Hematopoietic multipotent progenitor cell treated with erythropoietin and hydrocortisone succinate and interleukin-3 and kit ligand, for 15 days (in vitro differentiated cells): Measurements from ENCODE around the gene IKZF3.
"Not testable (repeated sequence)": the region's sequence is repeated elsewhere in the genome, so short reads cannot be mapped to it uniquely, and the experiment has no call there.

Experiments used
- DNase-seq: peaks from one replicate; pipeline ENCODE4 v3.0.0-alpha.2; 2015; ENCODE audit warnings: low spot score

IKZF3 gene

GRCh38 chr17:39738983-39739884 is 124.9 kb downstream of the IKZF3 start:
- no peak for DNase-seq

- no peak for DNase-seq
Observed at GRCh38 chr17:39738568-39738901, 125.6 kb downstream of the IKZF3 start.

GRCh38 chr17:39737760-39738567 is 126.1 kb downstream of the IKZF3 start, which contains the start of gene GRB7:
Gene GRB7 (plus strand): TSS chr17:39737938. CDS start chr17:39742302, 4,364 bp downstream.
- DNase-seq: no peak

DNA sequence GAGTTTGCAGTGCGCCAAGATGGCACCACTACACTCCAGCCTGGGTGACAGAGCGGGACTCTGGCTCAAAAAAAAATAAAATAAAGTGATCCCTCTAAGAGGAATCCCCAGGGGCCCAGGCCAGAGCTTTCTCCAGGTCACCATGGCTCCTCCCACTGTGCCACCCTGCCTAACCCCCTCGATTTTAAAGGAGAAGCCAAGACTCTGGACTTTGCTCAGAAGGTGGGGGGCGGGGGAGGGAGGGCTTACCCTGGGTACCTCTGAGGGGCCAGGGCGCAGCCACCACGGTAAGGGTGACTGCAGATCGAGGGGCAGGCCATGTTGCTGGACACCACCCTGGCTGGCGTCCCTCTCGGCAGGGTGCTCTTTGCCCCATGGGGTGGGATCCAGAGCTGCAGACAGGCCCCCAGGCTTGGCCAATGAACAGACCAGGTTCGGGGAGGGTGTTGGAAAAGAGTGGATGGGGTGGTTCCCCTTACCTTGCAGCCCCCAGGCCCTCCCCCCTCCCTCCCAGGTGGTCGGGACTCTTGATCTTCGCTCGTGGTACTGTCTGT is 126.8 kb downstream of the IKZF3 start:
- no peak for DNase-seq

DNA sequence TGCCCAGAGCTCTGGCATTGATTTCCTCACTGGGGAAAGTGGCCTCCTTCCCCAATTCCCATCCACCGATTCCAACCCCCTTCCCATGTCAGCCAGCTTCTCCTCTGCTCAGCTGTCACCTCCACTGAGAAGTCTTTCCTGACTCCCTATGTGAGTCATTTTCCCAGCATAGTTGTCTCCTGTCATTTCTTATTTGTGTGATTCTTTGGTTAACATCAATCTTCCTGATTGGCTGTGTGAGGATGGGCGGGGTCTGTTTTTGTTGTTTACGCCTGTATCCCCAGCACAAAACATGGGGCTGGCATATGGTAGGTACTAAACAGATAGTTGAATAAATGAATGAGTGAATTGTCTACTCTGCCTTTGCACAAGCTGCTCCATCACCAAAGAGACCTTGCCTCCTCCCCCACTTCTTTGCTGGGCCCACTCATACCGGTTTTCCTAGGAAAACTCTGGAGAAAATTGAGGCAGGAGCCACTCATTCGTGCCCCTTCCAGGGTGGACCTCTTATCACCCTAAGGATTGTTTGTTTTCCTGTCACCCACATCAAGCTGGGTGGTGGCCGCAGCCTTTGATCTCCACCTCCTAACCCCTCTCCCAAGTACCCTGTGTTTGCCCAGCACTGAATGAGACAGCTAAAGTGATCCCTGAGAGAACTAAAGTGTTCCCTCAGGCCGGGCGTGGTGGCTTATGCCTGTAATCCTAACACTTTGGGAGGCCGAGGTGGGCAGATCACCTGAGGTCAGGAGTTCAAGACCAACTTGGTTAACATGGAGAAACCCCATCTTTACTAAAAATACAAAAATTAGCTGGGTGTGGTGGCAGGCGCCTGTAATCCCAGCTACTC is 127.6 kb downstream of the IKZF3 start:
- no peak for DNase-seq

DNA sequence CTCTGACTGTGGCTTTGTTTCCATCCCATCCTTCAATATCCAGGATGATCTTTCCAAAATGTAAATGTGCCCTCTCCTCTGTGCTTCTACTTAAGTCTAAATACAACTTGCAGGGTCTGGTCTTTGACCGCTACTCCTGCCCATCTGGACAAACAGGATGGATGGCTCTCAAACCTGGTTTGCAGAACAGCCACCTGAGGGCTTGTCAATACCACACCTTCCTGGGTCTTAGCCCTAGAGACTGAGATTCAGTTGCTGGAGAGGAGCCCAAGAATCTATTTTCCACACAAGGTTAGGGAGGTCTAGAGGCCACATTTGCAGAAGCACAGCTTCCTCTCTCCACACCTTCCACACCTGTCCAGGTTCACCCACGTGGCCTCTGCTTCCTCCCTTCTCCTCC is 128.2 kb downstream of the IKZF3 start:
- no peak for DNase-seq

GRCh38 chr17:39732586-39732985 is 131.5 kb downstream of the IKZF3 start:
- no peak for DNase-seq

DNA sequence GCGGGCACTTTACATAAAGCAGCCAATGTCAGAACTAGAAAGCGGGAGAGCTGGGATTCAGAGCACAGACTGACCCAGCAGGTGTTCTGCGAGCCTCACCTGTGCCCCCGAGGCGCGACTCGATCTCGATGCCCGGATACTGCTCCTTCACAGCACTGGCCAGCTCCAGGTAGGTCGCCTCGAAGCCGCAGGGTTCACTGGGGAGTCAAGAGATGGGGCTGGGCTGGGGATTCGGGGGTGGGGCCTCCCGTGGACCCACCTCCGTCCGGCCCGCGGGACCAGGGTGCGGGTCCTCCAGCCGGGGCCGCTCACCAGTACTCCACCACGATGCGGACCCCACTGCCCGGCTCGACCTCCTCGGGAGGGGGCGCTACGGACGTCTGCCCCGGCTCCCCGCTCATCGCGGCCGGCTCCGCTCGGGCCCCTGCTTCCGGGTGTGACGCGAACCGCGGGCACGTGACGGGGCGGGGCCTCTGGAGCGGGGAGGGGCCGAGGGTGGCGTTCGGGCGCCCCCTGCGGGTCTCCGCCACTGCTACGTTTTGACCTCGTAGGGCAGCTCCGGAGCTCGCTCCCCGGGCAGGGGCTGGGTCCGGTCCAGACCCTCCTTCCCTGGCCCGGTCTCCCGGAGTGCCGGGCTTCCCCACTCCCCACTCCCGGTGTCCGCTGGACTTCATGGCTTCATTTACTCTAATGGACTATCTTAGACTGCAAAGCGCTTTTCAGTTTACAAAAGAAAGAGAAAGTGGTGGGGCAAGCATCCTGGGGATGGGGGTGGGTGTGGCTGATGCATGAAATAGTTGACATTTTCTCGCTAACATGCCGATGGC is 133.8 kb downstream of the IKZF3 start, which contains the start of gene MIEN1:
TSS of gene MIEN1 (minus strand) at position 438 of the 827 bp plus-strand sequence. CDS start at position 401, 37 bp downstream.
- peak; percentile 92 for DNase-seq

DNA sequence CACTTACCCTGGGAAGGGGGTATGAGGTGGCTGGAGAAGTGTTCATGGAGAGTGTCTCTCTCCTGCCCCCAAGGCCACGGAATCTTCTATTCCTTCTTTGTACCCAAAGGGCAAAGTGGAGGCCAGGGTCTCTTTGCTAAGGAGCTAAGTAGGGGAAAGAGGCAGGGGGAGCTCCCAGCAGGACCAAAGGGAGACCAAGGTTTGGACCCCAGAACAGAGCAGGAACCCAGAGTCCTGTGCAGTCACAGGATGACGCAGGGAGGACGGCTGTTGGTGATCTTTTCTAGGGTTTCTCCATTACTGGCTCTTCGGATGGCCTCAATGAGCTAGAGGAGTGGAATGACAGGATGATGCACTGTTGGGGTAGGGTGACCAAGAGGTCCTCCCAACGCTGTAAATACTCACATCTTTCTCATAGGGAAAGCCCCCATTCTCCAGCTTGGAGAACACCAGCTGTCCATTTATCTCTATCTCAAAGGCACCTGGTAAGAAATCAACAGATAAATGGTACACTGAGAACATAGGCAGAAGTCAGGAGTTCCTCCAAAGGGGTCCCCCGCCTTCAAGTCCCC is 134.7 kb downstream of the IKZF3 start:
- no peak for DNase-seq

GRCh38 chr17:39727556-39727955 is 136.6 kb downstream of the IKZF3 start:
- no peak for DNase-seq

DNA sequence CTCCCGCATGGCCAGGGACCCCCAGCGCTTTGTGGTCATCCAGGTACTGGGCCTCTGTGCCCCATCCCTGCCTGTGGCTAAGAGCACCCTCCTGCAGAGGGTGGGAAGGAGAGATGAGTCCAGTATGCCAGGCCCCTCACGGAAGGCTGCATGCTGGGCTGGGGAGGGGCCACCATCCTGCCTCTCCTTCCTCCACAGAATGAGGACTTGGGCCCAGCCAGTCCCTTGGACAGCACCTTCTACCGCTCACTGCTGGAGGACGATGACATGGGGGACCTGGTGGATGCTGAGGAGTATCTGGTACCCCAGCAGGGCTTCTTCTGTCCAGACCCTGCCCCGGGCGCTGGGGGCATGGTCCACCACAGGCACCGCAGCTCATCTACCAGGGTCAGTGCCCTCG is 137.5 kb downstream of the IKZF3 start:
- no peak for DNase-seq

DNA sequence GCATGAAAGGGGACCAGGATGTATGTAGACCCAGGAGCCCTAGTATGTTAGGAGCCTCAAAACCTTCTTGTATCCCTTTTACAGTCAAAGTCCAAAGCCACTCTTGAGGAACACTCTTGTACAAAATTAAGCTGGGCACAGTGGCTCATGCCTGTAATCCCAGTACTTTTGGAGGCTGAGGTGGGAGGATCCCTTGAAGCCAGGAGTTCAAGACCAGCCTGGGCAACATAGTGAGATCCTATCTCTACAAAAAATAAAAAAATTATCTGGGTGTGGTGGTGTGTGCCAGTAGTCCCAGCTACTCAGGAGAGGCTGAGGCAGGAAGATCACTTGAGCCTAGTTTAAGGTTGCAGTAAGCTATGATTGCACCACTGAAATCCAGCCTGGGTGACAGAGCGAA is 138.2 kb downstream of the IKZF3 start:
- not testable (repeated sequence) for DNase-seq

DNA sequence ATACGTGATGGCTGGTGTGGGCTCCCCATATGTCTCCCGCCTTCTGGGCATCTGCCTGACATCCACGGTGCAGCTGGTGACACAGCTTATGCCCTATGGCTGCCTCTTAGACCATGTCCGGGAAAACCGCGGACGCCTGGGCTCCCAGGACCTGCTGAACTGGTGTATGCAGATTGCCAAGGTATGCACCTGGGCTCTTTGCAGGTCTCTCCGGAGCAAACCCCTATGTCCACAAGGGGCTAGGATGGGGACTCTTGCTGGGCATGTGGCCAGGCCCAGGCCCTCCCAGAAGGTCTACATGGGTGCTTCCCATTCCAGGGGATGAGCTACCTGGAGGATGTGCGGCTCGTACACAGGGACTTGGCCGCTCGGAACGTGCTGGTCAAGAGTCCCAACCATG is 139.4 kb downstream of the IKZF3 start:
- no peak for DNase-seq

DNA sequence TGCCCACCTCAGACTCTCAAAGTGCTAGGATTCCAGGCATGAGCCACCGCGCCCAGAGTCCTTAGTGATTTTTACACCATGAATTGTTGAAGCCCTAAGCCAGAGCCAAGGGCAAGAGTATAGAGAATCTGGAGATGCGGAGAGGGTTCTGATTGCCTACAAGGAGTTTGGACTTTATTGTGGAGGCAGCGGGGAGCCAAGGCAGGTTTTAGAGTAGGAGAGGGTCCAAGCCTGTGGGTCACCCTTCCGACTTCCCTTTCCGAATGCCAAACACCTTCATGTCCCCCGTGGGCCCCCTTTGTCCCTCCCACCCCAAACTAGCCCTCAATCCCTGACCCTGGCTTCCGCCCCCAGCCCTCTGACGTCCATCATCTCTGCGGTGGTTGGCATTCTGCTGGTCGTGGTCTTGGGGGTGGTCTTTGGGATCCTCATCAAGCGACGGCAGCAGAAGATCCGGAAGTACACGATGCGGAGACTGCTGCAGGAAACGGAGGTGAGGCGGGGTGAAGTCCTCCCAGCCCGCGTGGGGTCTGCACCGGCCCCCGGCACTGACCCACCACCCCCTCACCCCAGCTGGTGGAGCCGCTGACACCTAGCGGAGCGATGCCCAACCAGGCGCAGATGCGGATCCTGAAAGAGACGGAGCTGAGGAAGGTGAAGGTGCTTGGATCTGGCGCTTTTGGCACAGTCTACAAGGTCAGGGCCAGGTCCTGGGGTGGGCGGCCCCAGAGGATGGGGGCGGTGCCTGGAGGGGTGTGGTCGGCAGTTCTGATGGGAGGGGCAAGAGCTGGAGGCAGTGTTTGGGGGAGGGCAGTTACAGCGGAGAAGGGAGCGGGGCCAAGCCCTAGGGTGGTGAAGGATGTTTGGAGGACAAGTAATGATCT is 140.9 kb downstream of the IKZF3 start:
- DNase-seq: peak; percentile 38

GRCh38 chr17:39722104-39722503 is 142.0 kb downstream of the IKZF3 start:
- DNase-seq: no peak

GRCh38 chr17:39719563-39720355 is 144.4 kb downstream of the IKZF3 start:
- DNase-seq: no peak

- DNase-seq: no peak
Observed at GRCh38 chr17:39717660-39718059, 146.5 kb downstream of the IKZF3 start.

DNA sequence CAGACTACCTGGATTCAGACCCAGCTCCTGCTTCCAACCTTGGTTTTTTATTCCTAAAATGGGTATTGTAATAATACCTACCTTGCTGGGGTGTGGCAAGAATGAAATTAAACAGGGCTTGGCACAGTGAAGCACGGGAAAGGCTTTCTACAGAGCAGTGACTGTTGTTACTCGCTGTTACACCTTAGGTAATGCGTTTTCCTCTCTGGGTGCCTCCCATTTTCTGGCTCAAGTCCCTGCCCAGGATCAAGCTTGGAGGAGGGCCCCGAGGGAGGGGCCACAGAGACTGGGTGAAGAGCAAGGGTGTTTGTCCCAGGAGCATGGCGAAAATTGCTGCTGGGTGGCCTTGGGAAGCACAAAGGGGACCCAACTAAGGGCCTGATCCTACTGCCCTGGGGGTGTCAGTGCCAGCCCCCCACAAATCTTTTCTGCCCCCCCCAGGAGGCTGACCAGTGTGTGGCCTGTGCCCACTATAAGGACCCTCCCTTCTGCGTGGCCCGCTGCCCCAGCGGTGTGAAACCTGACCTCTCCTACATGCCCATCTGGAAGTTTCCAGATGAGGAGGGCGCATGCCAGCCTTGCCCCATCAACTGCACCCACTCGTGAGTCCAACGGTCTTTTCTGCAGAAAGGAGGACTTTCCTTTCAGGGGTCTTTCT is 147.1 kb downstream of the IKZF3 start:
- no peak for DNase-seq
